ENCODE results near the gene VLDLR. TPM values are rescaled to one million over a fixed set of nuclear protein-coding genes. Genes with fewer than 3 reads are reported as not detected.

Gene VLDLR
- total and polyA plus RNA-seq, 12 donors, result 7.7 to 54.1 (median 32.7) TPM

GRCh38 chr9:2583308-2584013, 38.1 kb upstream of the VLDLR start:
- H3K27ac ChIP-seq, result no peak overlapping the region
- intact Hi-C loops (cut with DNase I), result no loop called here
- TF ChIP-seq, protein P1, sequence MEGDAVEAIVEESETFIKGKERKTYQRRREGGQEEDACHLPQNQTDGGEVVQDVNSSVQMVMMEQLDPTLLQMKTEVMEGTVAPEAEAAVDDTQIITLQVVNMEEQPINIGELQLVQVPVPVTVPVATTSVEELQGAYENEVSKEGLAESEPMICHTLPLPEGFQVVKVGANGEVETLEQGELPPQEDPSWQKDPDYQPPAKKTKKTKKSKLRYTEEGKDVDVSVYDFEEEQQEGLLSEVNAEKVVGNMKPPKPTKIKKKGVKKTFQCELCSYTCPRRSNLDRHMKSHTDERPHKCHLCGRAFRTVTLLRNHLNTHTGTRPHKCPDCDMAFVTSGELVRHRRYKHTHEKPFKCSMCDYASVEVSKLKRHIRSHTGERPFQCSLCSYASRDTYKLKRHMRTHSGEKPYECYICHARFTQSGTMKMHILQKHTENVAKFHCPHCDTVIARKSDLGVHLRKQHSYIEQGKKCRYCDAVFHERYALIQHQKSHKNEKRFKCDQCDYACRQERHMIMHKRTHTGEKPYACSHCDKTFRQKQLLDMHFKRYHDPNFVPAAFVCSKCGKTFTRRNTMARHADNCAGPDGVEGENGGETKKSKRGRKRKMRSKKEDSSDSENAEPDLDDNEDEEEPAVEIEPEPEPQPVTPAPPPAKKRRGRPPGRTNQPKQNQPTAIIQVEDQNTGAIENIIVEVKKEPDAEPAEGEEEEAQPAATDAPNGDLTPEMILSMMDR (IDR thresholded peaks at IDR 0.05), result no peak
- TF ChIP-seq POLR2A (IDR thresholded peaks at IDR 0.05), result no peak
- H3K9me3 ChIP-seq (replicated peaks in 1 of 3), result no peaks in the 10 kb centered on the region
- 84 to 98% (median 88%) methylated on average over 8 to 13 of the region's 13 CpGs for WGBS, 4 donors
- H3K27me3 ChIP-seq, result no peaks in the 10 kb centered on the region
- H3K36me3 ChIP-seq (replicated peaks in 1 of 2), result no peaks in the 10 kb centered on the region
- no peak overlapping the region for H3K4me3 ChIP-seq
- DNase-seq, result no peak
- no peaks in the 10 kb centered on the region for H3K4me1 ChIP-seq (replicated peaks in 1 of 2)

- intact Hi-C loops (cut with DNase I), result no loop called here
- Histone ChIP-seq H3K4me1 (replicated peaks in 1 of 2) (no peaks in the 10 kb centered on the region), H3K27me3 (no peaks in the 10 kb centered on the region), H3K27ac (no peak overlapping the region), H3K9me3 (replicated peaks in 1 of 3) (peaks cover 0 to 6% (median 0%) of the 10 kb centered on the region in 3 donors), H3K4me3 (no peak overlapping the region), H3K36me3 (replicated peaks in 1 of 2) (no peaks in the 10 kb centered on the region)
- 67 to 86% (median 79%) methylated on average over 1 of the region's 1 CpG; no CpG with 5 or more reads in 1 of the 4 donors for WGBS, 4 donors
- TF ChIP-seq POLR2A (IDR thresholded peaks at IDR 0.05), result no peak
- TF ChIP-seq, protein P1 (IDR thresholded peaks at IDR 0.05), result no peak
- no peak for DNase-seq
Observed at GRCh38 chr9:2591967-2592366, 29.6 kb upstream of the VLDLR start.

GRCh38 chr9:2593744-2594143, 27.8 kb upstream of the VLDLR start:
- Histone ChIP-seq H3K4me3 (no peak overlapping the region), H3K27ac (no peak overlapping the region), H3K9me3 (replicated peaks in 1 of 3) (peaks cover 0 to 6% (median 0%) of the 10 kb centered on the region in 3 donors), H3K27me3 (no peaks in the 10 kb centered on the region), H3K4me1 (replicated peaks in 1 of 2) (no peaks in the 10 kb centered on the region), H3K36me3 (replicated peaks in 1 of 2) (no peaks in the 10 kb centered on the region)
- intact Hi-C loops (cut with DNase I), result no loop called here
- no peak for DNase-seq
- TF ChIP-seq POLR2A (IDR thresholded peaks at IDR 0.05), result no peak
- TF ChIP-seq, protein P1 (IDR thresholded peaks at IDR 0.05), result no peak

GRCh38 chr9:2595973-2596372, 25.6 kb upstream of the VLDLR start:
- no peak for DNase-seq
- Histone ChIP-seq H3K4me1 (replicated peaks in 1 of 2) (no peaks in the 10 kb centered on the region), H3K9me3 (replicated peaks in 1 of 3) (peaks cover 0 to 6% (median 0%) of the 10 kb centered on the region in 3 donors), H3K27me3 (no peaks in the 10 kb centered on the region), H3K36me3 (replicated peaks in 1 of 2) (no peaks in the 10 kb centered on the region), H3K27ac (no peak overlapping the region), H3K4me3 (no peak overlapping the region)
- intact Hi-C loops (cut with DNase I), result no loop called here
- 69 to 91% (median 71%) methylated on average over 2 of the region's 2 CpGs for WGBS, 4 donors
- TF ChIP-seq POLR2A (IDR thresholded peaks at IDR 0.05), result no peak
- TF ChIP-seq, protein P1 (IDR thresholded peaks at IDR 0.05), result no peak
